ENCODE results near the gene FOLR3. TPM values are rescaled to one million over a fixed set of nuclear protein-coding genes. Genes with fewer than 3 reads are reported as not detected.

Gene FOLR3
- total and polyA plus RNA-seq, 9 of the 15 experiments (the other 6 are each of a cell fraction or from before 2014, with no cell fraction given) = not detected

DNA sequence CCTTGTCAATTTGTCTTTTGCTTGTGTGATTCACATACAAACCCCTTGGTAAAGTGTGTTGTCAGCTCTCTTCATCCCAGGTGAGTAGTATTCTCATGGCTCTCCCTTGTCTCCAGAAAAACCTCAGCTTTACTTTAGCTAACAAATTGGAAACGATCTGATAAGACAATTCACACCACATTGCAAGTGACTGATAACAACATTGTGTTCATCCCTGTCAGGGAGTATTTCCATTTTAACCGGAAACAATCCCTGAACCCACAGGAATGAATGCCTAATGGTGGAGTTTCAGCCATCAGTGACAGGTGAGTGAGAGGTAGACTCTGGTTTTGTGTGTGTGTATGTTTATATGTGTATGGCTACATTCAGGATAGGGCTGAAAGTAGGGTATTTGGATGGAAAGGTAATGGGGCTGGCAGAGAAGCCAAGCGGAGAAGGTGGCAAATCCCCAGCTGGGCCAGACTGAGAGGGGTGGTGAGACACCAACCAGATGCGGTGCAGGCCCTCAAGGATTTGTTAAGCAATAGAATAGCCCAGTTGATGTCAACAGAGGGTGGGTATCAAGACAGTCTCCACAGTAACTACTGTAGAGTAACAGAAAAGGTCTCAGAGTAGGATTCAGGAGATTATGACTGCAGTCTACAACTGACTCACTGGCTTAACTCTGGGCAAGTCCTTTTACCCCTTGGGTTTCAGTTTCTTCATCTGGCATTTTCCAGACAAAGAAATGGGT, 47.3 kb upstream of the FOLR3 start (continued):
- no peak for TF ChIP-seq STAT5B (CRISPR knock-in tag; IDR thresholded peaks at IDR 0.05)
- no peak for TF ChIP-seq NR2C2 (CRISPR knock-in tag; IDR thresholded peaks at IDR 0.05)
- TF ChIP-seq NR2C2 (tag; IDR thresholded peaks at IDR 0.05) = no peak
- TF ChIP-seq POLR2H (tag; IDR thresholded peaks at IDR 0.05; ENCODE audit: low read depth) = no peak
- no peak for TF ChIP-seq ZNF583 (CRISPR knock-in tag; IDR thresholded peaks at IDR 0.05)
- TF ChIP-seq CBFA2T3 (IDR thresholded peaks at IDR 0.05) = peak; percentile 50
- no peak for TF ChIP-seq MCM5 (IDR thresholded peaks at IDR 0.05; ENCODE audit: low read depth)
- TF ChIP-seq, protein P1, sequence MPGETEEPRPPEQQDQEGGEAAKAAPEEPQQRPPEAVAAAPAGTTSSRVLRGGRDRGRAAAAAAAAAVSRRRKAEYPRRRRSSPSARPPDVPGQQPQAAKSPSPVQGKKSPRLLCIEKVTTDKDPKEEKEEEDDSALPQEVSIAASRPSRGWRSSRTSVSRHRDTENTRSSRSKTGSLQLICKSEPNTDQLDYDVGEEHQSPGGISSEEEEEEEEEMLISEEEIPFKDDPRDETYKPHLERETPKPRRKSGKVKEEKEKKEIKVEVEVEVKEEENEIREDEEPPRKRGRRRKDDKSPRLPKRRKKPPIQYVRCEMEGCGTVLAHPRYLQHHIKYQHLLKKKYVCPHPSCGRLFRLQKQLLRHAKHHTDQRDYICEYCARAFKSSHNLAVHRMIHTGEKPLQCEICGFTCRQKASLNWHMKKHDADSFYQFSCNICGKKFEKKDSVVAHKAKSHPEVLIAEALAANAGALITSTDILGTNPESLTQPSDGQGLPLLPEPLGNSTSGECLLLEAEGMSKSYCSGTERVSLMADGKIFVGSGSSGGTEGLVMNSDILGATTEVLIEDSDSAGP (CRISPR knock-in tag; IDR thresholded peaks at IDR 0.05) = no peak
- no peak for TF ChIP-seq NR2C1 (IDR thresholded peaks at IDR 0.05)
- peak; percentile 17; the same call in 1 of the 2 replicates for TF ChIP-seq NR2C1 (tag; IDR thresholded peaks at IDR 0.05)
- TF ChIP-seq, protein P2, sequence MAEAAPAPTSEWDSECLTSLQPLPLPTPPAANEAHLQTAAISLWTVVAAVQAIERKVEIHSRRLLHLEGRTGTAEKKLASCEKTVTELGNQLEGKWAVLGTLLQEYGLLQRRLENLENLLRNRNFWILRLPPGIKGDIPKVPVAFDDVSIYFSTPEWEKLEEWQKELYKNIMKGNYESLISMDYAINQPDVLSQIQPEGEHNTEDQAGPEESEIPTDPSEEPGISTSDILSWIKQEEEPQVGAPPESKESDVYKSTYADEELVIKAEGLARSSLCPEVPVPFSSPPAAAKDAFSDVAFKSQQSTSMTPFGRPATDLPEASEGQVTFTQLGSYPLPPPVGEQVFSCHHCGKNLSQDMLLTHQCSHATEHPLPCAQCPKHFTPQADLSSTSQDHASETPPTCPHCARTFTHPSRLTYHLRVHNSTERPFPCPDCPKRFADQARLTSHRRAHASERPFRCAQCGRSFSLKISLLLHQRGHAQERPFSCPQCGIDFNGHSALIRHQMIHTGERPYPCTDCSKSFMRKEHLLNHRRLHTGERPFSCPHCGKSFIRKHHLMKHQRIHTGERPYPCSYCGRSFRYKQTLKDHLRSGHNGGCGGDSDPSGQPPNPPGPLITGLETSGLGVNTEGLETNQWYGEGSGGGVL (CRISPR knock-in tag; IDR thresholded peaks at IDR 0.05) = no peak
- TF ChIP-seq CTBP1 (IDR thresholded peaks at IDR 0.05; ENCODE audit: borderline replicate concordance) = peak; percentile 72
- no peak for TF ChIP-seq ZNF311 (CRISPR knock-in tag; IDR thresholded peaks at IDR 0.05)
- no peak for TF ChIP-seq RBM25 (IDR thresholded peaks at IDR 0.05; ENCODE audit: low read depth, low read length, severe bottlenecking)
- no peak for TF ChIP-seq STAG1 (CRISPR knock-in tag; IDR thresholded peaks at IDR 0.05; ENCODE audit: borderline replicate concordance)
- no peak for TF ChIP-seq BDP1 (IDR thresholded peaks at IDR 0.05; ENCODE audit: insufficient read depth, insufficient read length)
- TF ChIP-seq MAZ (CRISPR knock-in tag; conservative IDR thresholded peaks at IDR 0.05 in 1 of 2, IDR thresholded peaks at IDR 0.05 in 1 of 2) = no peak
- no peak for TF ChIP-seq LARP7 (IDR thresholded peaks at IDR 0.05)
- TF ChIP-seq YBX1 (IDR thresholded peaks at IDR 0.05) = no peak
- no peak for TF ChIP-seq ZZZ3 (IDR thresholded peaks at IDR 0.05)
- TF ChIP-seq, protein P3, sequence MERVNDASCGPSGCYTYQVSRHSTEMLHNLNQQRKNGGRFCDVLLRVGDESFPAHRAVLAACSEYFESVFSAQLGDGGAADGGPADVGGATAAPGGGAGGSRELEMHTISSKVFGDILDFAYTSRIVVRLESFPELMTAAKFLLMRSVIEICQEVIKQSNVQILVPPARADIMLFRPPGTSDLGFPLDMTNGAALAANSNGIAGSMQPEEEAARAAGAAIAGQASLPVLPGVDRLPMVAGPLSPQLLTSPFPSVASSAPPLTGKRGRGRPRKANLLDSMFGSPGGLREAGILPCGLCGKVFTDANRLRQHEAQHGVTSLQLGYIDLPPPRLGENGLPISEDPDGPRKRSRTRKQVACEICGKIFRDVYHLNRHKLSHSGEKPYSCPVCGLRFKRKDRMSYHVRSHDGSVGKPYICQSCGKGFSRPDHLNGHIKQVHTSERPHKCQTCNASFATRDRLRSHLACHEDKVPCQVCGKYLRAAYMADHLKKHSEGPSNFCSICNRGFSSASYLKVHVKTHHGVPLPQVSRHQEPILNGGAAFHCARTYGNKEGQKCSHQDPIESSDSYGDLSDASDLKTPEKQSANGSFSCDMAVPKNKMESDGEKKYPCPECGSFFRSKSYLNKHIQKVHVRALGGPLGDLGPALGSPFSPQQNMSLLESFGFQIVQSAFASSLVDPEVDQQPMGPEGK (CRISPR knock-in tag; IDR thresholded peaks at IDR 0.05; ENCODE audit: borderline replicate concordance) = no peak
- TF ChIP-seq ZNF584 (CRISPR knock-in tag; IDR thresholded peaks at IDR 0.05; ENCODE audit: low read depth) = no peak
- no peak for TF ChIP-seq ATF1 (CRISPR knock-in tag; IDR thresholded peaks at IDR 0.05)
- no peak for TF ChIP-seq ATF1 (tag; IDR thresholded peaks at IDR 0.05)
- TF ChIP-seq ADNP (tag; IDR thresholded peaks at IDR 0.05) = no peak
- no peak for TF ChIP-seq POLR2A (conservative IDR thresholded peaks at IDR 0.05)
- no peak for TF ChIP-seq RUNX1 (IDR thresholded peaks at IDR 0.05; ENCODE audit: low read depth)
- TF ChIP-seq FOXK2 (conservative IDR thresholded peaks at IDR 0.05 in 1 of 2, IDR thresholded peaks at IDR 0.05 in 1 of 2; ENCODE audit: low read depth in 2 of 2) = no peak
